Measurements from ENCODE around the gene MCRS1.
"Not testable (repeated sequence)": the region's sequence is repeated elsewhere in the genome, so short reads cannot be mapped to it uniquely, and the experiment has no call there.

Gene MCRS1

GRCh38 chr12:49519574-49519936 is 48.4 kb downstream of the MCRS1 start:
- intact Hi-C loops (cut with DNase I; ENCODE audit: low total_unique reads) = no loop called here
- DNase-seq = no peak
- no peak overlapping the region for H3K4me3 ChIP-seq
- no peaks in the 10 kb centered on the region for H3K4me1 ChIP-seq
- no peaks in the 10 kb centered on the region for H3K27me3 ChIP-seq
- H3K27ac ChIP-seq = no peak overlapping the region
- no peak for TF ChIP-seq CTCF (IDR thresholded peaks at IDR 0.05)
- peaks cover 0 to 19% (median 12%) of the 10 kb centered on the region in 3 donors for H3K36me3 ChIP-seq
- no peaks in the 10 kb centered on the region for H3K9me3 ChIP-seq

GRCh38 chr12:49518914-49519573 is 48.9 kb downstream of the MCRS1 start:
- Histone ChIP-seq H3K36me3 (peaks cover 0 to 15% (median 10%) of the 10 kb centered on the region in 3 donors), H3K27me3 (no peaks in the 10 kb centered on the region), H3K27ac (no peak overlapping the region), H3K9me3 (no peaks in the 10 kb centered on the region), H3K4me3 (no peak overlapping the region), H3K4me1 (no peaks in the 10 kb centered on the region)
- TF ChIP-seq CTCF (IDR thresholded peaks at IDR 0.05) = no peak
- intact Hi-C loops (cut with DNase I; ENCODE audit: low total_unique reads) = no loop called here
- DNase-seq = no peak

- no peak for DNase-seq
- H3K27me3 ChIP-seq = no peaks in the 10 kb centered on the region
- H3K27ac ChIP-seq = no peak overlapping the region
- H3K4me1 ChIP-seq = no peaks in the 10 kb centered on the region
- no peaks in the 10 kb centered on the region for H3K36me3 ChIP-seq
- H3K9me3 ChIP-seq = no peaks in the 10 kb centered on the region
- intact Hi-C loops (cut with DNase I; ENCODE audit: low total_unique reads) = no loop called here
- TF ChIP-seq CTCF (IDR thresholded peaks at IDR 0.05) = no peak
- no peak overlapping the region for H3K4me3 ChIP-seq
These were observed 52.7 kb downstream of the MCRS1 start for GRCh38 chr12:49515266-49515665.

GRCh38 chr12:49512546-49512945 is 55.4 kb downstream of the MCRS1 start:
- Histone ChIP-seq H3K4me1 (no peaks in the 10 kb centered on the region), H3K27ac (no peak overlapping the region), H3K4me3 (no peak overlapping the region), H3K27me3 (no peaks in the 10 kb centered on the region), H3K9me3 (no peaks in the 10 kb centered on the region), H3K36me3 (no peaks in the 10 kb centered on the region)
- intact Hi-C loops (cut with DNase I; ENCODE audit: low total_unique reads) = no loop called here
- no peak for DNase-seq
- TF ChIP-seq CTCF (IDR thresholded peaks at IDR 0.05) = no peak

- Histone ChIP-seq H3K4me3 (no peak overlapping the region), H3K4me1 (no peaks in the 10 kb centered on the region), H3K27me3 (no peaks in the 10 kb centered on the region), H3K36me3 (no peaks in the 10 kb centered on the region), H3K9me3 (no peaks in the 10 kb centered on the region), H3K27ac (no peak overlapping the region)
- no peak for TF ChIP-seq CTCF (IDR thresholded peaks at IDR 0.05)
- no peak for DNase-seq
- intact Hi-C loops (cut with DNase I; ENCODE audit: low total_unique reads) = loop anchor here (2.0 kb wide), 1 partner anchor 153 kb away; no protein-coding TSS in a partner anchor
These were observed 56.5 kb downstream of the MCRS1 start for GRCh38 chr12:49511410-49511809.

- intact Hi-C loops (cut with DNase I; ENCODE audit: low total_unique reads) = loop anchor here (2.0 kb wide), 1 partner anchor 151 kb away; no protein-coding TSS in a partner anchor
- not testable (repeated sequence) for H3K27me3 ChIP-seq
These were observed 58.3 kb downstream of the MCRS1 start for GRCh38 chr12:49509681-49510080.

More at GRCh38 chr12:49509681-49510080, 58.3 kb downstream of the MCRS1 start:
- not testable (repeated sequence) for H3K4me1 ChIP-seq, H3K36me3 ChIP-seq, H3K4me3 ChIP-seq, DNase-seq, H3K9me3 ChIP-seq, H3K27ac ChIP-seq

All from tibial artery (tissue), 4 donors.